ENCODE data around the gene SLIT3.
"Not testable (repeated sequence)": the region's sequence is repeated elsewhere in the genome, so short reads cannot be mapped to it uniquely, and the experiment has no call there.

Gene SLIT3

DNA sequence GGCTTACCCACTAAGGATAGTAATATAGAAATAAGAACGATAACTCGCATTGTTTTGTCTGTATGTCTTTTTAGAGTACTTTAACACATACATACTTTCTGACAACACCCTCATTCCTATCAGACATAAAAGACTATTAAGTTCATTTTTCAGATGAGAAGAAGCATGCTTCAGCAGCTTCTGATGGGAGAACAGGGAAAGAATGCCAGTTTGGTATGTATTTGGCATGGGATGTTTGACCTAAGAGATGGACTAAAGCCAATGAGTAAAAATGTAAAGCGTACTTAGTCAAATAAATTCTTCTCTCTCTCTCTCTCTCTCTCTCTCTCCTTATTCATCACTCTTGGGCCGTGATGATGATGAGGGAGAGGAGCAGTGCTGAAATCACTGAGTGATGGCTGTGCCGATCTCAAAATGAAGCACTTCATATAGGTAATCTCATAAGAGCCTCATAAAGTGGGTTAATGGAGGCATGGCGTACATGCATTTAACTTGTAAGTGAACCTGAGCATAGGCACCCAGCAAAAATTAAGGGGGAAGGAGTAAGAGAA lies 71.5 kb downstream of the SLIT3 start:
- H3K4me3 ChIP-seq (ENCODE audit: low read length) = no peak overlapping the region
- DNase-seq (ENCODE audit: low read depth, low spot score) = no peak

DNA sequence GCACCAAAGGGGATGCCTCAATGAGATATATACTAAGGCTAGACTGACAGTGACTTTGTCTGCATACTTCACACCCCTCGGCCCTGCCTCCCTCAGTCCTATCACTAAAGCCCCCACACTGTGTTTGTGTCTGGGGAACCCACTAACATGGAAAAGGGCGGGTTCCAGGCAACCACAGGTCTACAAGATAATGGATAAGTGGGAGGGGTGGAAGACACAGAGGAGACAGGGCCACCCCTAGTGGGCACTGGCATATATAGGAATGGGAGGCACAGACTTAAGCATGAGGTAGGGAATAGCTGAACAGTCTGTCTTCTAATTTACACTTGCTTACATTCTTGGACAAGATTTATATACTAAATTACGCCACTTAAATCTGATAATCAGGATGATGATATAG lies 74.0 kb downstream of the SLIT3 start:
- no peak overlapping the region for H3K4me3 ChIP-seq (ENCODE audit: low read length)
- DNase-seq (ENCODE audit: low read depth, low spot score) = no peak

DNA sequence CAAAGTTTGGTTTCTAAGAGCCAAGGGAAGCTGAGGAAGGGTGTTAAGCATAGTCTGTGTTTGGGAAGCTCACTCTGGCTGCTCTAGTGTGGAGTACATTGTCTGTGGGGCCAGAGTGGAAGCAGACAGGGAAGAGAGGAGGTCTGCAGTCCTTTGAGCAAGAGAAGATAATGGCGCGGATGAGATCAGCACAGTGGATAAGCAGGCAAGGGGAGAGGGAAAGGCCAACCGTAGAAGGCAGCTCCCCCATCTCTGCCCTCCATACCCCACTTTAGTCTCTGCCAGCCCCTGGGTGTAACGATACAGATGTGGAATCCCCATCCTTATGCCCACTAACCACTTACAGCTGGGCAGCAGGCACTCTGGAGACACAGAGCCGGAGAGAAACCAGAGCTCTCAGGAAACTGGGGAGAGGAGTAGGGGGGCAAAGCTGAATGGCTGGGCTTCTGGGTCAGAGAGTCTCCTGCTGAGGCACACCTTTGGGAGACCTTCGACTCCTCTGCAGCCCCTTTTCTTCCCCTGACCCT lies 75.0 kb downstream of the SLIT3 start:
- H3K4me3 ChIP-seq (ENCODE audit: low read length) = no peak overlapping the region
- DNase-seq (ENCODE audit: low read depth, low spot score) = no peak

DNA sequence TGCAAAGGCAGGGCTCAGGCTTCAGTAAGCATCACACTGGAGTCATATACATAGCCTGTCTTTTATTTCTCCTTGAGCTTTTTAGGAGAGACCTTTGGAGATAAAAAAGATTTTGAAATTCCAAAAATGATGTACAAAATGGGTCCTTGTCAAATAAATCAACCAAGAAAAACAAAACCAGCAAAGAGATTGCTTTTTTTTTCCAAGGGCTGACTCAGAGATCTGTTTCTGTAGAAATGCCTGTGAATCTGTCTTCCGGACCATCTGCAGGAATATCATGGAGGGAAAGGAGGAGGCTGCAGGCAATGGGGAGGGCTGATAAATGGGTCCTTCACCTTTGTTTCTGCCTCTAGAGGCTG lies 77.4 kb downstream of the SLIT3 start:
- no peak overlapping the region for H3K4me3 ChIP-seq (ENCODE audit: low read length)
- no peak for DNase-seq (ENCODE audit: low read depth, low spot score)

DNA sequence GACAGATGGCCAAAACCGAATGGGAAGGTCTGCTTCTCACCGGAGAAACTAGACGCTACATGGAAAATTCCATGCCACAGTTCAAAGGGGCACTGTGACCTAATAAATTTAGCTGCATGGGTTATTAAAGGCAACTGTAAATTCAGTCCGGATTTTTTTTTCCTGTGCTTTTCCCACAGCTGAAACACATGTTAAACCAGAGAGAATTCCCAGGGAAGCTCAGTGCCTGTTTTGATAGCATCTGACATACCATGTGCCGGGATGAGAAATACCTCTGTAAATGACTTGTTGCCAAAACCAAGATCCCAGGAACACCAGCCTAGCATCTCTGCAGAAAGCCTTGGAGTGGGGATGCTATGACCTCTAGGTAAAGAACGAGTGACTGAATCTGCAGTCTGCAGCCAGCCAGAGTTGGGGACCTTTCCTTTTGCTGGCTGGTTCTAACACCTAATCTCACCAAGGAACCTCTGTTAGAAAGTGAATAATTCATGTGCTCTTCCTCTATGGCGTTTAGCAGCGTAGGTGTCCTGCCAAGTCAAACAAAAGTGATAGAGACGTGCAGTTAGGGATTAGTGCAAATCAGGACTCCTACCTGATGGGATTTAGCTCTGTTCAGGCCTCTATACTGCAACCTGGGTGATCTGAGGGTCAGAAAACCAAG lies 77.9 kb downstream of the SLIT3 start:
- H3K4me3 ChIP-seq (ENCODE audit: low read length) = no peak overlapping the region
- DNase-seq (ENCODE audit: low read depth, low spot score) = no peak

DNA sequence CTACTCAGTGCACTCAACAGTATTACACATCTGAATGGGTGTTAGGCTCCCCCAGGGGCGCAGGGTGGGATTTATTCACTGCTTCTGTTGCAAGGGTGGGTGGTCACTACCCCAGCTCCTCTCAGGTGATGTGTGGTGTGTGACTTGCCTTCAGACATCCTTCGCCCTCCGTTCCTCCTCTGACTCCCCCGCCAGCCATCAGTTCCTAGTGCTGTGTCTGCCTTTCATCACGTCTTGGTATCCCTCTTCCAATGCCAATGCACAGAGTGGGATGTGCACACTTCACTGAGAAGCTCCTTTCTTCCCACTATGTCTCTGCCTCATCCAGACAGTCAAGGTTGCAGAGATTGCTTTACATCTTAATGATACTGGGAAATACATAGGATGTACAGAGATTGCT lies 79.4 kb downstream of the SLIT3 start:
- DNase-seq (ENCODE audit: low read depth, low spot score) = no peak
- H3K4me3 ChIP-seq (ENCODE audit: low read length) = no peak overlapping the region

DNA sequence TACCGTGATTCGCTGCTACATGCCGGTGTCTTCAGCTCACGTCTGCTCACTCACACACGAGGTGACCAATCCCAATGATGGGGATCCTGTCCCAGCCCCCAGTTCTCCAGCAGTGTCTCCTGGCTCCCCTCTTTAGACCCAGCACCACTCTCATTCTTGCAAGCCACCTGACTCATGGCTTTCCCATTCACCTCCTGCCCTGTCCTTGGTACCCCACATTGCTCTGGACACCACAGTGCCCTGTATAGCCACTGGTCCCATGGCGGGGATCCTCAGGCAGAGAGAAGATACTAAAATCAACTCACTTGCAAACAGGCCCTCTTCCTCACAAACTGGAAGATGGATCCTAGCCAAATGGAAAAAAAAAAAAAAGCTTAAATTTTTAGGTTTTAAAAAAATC lies 81.0 kb downstream of the SLIT3 start:
- DNase-seq (ENCODE audit: low read depth, low spot score) = no peak
- no peak overlapping the region for H3K4me3 ChIP-seq (ENCODE audit: low read length)

DNA sequence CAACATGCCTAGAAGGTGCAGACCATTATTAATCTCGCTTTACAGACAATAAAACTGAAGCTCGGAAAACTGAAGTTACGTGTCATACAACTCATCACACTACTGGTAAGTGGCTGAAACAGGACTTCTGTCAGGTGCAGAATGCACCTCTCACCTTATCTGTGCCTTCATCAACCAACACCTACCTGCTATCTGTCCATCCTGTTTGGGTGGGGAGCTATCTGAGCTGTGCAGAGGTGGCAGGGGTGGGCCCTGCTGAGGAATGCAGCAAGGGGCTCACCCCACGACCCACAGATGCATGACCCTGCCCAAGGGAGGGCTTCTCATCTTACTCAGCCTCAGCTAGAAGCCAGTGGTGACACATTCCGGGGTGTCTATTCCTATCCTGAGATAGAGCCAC lies 81.6 kb downstream of the SLIT3 start:
- no peak overlapping the region for H3K4me3 ChIP-seq (ENCODE audit: low read length)
- no peak for DNase-seq (ENCODE audit: low read depth, low spot score)

DNA sequence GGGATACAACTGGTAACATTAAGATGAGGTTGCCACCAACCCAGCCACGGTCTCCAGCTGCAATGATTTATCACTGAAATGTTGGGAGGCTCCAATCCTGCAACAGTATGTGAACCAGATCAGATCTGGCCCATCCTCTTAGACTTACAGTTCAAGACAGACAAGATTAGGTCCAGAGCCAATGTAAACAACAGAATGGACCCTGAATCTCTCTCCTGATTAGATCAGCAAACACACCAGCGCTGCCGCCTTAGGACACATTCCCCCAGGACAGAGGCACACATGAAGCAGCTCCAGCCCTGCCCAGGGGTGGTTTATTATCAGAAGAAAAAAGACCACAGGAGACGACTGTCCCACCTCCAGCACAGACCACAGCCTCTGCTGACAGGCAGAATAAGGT lies 82.1 kb downstream of the SLIT3 start:
- no peak for DNase-seq (ENCODE audit: low read depth, low spot score)
- no peak overlapping the region for H3K4me3 ChIP-seq (ENCODE audit: low read length)

DNA sequence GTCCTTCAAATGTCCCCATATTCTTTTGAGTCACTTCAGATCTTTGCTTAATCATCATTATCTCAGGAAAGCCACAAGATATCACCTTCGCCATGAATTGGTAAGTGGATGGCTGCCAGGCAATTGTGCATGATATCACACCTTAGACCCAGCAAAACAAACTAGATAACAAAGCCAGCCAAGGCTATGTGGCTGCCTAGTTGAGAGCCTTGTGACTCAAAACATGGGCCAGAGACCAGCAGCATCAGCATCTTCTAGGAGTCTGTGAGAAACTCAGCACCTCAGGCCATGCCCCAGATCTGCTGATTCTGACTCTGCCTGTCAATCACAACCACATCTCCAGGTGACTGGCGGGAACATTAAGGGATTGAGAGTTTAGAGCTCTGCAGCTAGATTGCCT lies 82.8 kb downstream of the SLIT3 start:
- DNase-seq (ENCODE audit: low read depth, low spot score) = no peak
- no peak overlapping the region for H3K4me3 ChIP-seq (ENCODE audit: low read length)

DNA sequence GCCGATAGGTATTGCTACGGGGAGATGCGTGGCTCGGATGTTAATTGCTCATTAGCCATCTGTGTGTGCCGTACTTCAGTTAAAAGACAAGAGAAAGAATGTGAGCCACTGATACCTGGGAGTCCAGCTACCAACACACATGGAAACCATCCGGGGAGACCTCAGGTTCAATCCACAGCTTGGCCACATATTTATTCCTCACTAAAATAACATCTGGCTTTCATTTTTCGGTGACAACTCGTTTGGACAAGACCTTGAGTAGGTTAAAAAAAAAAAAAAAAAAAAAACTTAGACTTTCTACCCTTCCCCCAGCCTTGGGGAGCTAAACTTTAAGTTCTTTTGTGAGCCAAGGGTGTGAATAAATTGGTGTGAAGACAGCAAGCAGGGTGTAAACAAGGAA lies 84.1 kb downstream of the SLIT3 start:
- H3K4me3 ChIP-seq (ENCODE audit: low read length) = no peak overlapping the region
- DNase-seq (ENCODE audit: low read depth, low spot score) = no peak

DNA sequence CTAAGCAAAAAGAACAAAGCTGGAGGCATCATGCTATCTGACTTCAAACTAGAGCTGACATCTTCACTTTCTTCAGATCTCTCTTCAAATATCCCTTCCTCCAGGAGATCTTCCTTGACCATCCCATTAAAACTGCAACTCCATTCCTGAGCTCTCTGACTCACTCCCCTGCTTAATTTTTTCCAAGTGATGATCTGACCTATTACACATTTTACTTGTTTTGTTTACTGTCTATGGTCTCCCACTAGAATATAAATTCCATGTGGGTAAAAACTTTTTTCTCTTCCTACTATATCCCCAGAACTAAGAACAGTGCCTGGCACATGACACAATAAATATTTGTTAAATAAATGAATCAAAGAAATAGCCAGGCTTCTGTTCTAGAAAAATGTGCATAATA lies 87.5 kb downstream of the SLIT3 start:
- no peak overlapping the region for H3K4me3 ChIP-seq (ENCODE audit: low read length)
- no peak for DNase-seq (ENCODE audit: low read depth, low spot score)

DNA sequence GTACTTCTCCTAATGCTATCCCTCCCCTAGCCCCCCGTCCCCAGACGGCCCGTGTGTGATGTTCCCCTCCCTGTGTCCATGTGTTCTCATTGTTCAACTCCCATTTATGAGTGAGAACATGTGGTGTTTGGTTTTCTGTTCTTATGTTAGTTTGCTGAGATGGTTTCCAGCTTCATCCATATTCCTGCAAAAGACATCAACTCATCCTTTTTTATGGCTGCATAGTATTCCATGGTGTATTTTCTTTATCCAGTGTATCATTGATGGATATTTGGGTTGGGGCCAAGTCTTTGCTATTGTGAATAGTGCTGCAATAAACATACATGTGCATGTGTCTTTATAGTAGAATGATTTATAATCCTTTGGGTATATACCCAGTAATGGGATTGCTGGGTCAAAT lies 89.2 kb downstream of the SLIT3 start:
- not testable (repeated sequence) for H3K4me3 ChIP-seq (ENCODE audit: low read length); DNase-seq (ENCODE audit: low read depth, low spot score)

DNA sequence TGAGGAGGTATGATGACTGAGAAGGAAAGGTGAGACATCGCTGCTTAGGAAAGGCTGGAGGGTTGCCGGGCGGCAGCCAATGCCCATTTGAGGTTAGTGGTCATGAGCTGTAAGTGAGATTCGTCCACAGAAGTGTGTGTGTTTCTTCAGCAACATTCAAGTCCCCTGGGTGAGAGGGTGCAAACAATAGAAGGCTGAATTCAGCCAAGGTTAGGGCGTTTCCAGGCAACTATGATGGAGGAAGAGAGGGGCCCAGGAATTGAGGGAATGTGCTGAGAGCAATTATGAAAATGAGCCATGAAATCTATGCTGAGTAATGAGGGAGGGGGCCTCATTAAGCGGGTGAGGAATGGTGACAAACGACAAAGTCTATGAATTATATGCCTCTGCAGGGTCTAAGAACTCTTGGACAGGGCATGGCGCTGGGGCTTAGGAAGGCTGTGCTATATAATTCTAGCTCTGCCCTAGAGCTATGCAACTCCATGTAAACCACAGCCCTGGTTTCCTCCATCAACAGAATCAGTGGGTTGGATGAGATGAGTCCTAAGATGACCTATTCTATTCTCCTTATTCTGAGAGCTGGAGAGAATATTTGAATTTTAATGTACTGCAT lies 96.0 kb downstream of the SLIT3 start:
- DNase-seq (ENCODE audit: low read depth, low spot score) = no peak
- H3K4me3 ChIP-seq (ENCODE audit: low read length) = no peak overlapping the region

DNA sequence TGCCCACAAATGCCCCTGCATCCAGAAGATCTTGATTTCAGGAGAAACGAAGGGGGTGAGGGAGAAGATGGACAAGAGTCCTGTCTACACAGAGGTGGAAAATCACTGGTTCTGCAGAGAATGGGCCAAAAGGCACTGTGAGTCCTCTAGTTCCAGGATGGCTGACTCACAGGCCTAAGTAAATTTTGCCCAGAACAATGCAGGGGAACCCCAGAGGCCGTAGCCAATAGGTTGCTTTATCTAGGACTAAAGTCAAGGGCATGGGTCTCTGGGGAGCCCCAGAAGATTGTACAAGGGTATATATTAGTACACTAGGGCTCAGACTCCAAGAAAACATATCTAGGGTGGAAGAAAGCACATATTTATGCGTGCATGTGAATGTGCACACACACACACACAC lies 98.0 kb downstream of the SLIT3 start:
- DNase-seq (ENCODE audit: low read depth, low spot score) = no peak
- H3K4me3 ChIP-seq (ENCODE audit: low read length) = no peak overlapping the region

DNA sequence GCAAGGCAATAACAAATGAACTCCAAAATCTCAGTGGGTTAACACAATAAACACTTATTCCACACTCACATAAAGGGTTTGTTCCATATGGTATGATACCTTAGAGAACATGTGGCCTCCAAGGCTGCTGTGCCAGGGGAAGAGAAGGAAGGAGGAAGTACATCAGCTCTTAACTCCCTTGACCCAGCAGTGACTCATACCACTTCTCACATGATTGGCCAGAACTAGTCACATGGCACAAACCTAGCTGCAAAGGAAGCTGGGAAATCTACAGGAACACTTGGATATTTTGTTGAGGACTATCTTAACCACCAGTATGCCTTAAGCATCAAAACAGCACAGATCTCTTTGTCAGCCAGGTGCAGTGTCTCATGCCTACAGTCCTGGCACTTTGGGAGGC lies 99.3 kb downstream of the SLIT3 start:
- H3K4me3 ChIP-seq (ENCODE audit: low read length) = no peak overlapping the region
- DNase-seq (ENCODE audit: low read depth, low spot score) = no peak

DNA sequence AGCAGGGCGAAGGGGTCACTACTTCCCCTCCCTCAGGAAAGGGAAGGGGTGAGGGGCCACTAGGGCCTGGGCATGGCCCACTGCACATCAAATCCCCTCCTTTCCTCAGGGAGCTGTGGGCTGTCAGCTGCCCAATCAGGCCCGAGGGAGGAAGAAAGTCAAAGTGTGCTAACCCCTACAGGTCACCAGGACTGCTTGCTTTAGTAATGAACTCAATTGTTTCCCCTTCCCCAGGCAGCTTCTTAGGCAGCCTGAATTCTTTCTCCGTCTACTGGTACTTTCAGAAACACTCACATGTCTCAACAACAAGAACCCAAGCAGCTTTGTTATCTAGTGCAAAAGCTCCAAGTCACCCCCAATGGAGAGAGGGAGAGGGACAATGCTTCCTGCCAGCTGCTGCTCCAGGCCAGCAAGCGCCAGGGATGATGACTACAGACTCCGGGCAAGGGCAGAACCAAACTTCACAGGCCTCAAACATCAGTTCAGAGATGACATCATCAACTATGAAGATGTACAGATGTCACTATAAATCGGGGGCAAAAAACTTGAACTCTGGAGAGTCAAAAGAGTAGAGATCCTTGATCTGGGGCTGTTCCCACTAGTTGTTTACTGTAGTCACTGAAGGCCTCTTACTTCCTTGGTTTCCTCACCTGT lies 100.7 kb downstream of the SLIT3 start:
- no peak overlapping the region for H3K4me3 ChIP-seq (ENCODE audit: low read length)
- no peak for DNase-seq (ENCODE audit: low read depth, low spot score)

DNA sequence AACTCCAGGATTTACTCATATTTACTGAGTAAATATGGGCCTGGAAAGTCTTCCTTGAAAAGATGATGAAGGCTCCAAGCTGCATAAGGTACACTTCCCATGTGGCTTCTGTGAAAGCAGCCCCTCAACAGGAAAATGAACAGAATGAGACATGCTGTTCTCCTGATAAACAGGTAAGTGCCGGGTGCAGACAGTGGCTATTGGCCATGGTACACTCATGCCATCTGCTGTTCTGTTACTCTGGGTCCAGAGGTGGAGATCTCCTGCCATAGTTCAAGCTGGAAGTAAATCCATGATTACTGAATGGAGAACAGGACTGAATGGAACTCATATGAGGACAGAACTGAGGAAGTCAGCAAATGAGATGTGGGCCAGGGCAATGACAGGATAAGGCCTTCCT lies 103.6 kb downstream of the SLIT3 start:
- no peak overlapping the region for H3K4me3 ChIP-seq (ENCODE audit: low read length)
- no peak for DNase-seq (ENCODE audit: low read depth, low spot score)

DNA sequence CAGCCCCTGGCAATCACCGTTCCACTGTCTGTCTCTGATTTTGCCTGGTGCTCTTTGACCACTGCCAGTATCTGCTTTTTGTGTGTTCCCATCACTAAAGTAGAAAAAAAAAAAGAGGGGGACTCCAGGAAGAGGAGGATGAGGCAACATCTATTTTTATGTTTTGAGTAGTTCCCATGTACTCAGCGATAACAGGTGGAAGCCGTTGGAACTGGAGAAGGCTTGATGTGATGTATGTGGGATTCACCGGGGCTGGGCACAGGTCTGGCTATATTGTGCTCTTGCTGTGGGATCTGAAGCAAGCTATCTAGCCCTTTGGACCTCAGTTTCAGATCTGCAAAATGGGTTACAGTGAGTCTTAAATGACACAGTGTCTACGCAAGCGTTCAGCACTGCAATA lies 104.9 kb downstream of the SLIT3 start:
- DNase-seq (ENCODE audit: low read depth, low spot score) = no peak
- no peak overlapping the region for H3K4me3 ChIP-seq (ENCODE audit: low read length)

DNA sequence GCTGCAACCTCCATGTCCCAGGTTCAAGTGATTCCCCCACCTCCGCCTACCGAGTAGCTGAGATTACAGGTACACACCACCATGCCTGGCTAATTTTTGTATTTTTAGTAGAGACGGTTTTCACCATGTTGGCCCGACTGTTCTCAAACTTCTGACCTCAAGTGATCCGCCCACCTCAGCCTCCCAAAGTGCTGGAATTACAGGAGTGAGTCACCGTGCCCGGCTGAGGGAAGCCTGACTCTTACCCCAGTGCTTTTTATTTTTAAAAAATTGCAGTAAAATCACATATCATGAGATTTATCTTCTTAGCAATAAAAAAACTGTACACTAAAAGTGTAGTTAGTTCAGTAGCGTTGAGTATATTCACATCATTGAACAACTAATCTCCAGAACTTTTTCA lies 105.3 kb downstream of the SLIT3 start:
- DNase-seq (ENCODE audit: low read depth, low spot score) = no peak
- no peak overlapping the region for H3K4me3 ChIP-seq (ENCODE audit: low read length)

Data from Jurkat, Clone E6-1 (cell line).